ENCODE measurements around the gene TENM3. TPM values are rescaled to one million over a fixed set of nuclear protein-coding genes. Genes with fewer than 3 reads are reported as not detected.

TENM3 gene
- total and polyA plus RNA-seq, 12 donors, result 2.6 to 54.4 (median 42.8) TPM

DNA sequence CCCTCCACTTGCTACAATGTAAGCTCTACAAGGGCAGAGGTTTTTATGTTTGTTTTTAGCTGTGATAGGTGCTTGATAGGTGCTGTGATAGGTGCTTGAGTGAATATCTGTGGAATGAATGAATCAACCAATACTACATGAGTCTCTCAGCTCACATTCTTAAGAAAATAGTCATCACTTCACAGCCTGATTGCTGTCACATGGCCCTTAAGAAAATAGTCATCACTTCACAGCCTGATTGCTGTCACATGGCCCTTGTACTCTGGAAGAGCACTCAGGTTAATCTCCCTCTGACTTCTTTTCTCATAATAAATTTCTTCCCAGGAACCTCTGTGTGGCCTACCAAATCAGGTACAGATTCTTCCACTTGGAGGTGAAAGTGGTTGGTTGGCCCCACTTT is 335.2 kb downstream of the TENM3 start:
- no peaks in the 10 kb centered on the region for H3K36me3 ChIP-seq (replicated peaks in 1 of 2)
- H3K27me3 ChIP-seq, result no peaks in the 10 kb centered on the region
- H3K4me1 ChIP-seq (replicated peaks in 1 of 2), result no peaks in the 10 kb centered on the region
- H3K27ac ChIP-seq, result no peak overlapping the region
- H3K4me3 ChIP-seq, result no peak overlapping the region
- intact Hi-C loops (cut with DNase I), result no loop called here
- DNase-seq, result no peak
- TF ChIP-seq POLR2A (IDR thresholded peaks at IDR 0.05), result no peak
- TF ChIP-seq, protein P1, sequence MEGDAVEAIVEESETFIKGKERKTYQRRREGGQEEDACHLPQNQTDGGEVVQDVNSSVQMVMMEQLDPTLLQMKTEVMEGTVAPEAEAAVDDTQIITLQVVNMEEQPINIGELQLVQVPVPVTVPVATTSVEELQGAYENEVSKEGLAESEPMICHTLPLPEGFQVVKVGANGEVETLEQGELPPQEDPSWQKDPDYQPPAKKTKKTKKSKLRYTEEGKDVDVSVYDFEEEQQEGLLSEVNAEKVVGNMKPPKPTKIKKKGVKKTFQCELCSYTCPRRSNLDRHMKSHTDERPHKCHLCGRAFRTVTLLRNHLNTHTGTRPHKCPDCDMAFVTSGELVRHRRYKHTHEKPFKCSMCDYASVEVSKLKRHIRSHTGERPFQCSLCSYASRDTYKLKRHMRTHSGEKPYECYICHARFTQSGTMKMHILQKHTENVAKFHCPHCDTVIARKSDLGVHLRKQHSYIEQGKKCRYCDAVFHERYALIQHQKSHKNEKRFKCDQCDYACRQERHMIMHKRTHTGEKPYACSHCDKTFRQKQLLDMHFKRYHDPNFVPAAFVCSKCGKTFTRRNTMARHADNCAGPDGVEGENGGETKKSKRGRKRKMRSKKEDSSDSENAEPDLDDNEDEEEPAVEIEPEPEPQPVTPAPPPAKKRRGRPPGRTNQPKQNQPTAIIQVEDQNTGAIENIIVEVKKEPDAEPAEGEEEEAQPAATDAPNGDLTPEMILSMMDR (IDR thresholded peaks at IDR 0.05), result no peak
- H3K9me3 ChIP-seq (replicated peaks in 1 of 3), result no peaks in the 10 kb centered on the region

DNA sequence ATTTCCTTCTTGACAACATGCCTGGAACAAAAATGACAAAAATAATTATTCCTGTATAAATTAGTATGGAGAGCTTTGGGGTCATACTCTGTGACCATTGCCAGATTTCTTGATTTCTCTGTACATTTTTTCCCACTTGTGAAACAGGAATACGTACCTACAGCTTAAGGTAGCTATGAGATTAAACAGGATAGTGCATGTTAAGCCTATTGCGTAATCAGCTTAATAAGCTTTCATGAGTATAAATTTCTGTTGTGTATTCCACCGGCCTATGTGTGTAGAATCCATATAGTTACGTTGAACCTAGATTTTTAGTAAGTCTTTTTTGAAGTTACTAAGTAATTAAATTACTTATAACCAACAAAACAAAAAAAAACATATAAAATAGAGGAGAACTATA is 339.0 kb downstream of the TENM3 start:
- intact Hi-C loops (cut with DNase I), result no loop called here
- H3K4me1 ChIP-seq (replicated peaks in 1 of 2), result no peaks in the 10 kb centered on the region
- 83 to 95% (median 89%) methylated on average over 4 of the region's 4 CpGs for WGBS, 4 donors
- H3K27me3 ChIP-seq, result no peaks in the 10 kb centered on the region
- H3K36me3 ChIP-seq (replicated peaks in 1 of 2), result no peaks in the 10 kb centered on the region
- H3K27ac ChIP-seq, result no peak overlapping the region
- H3K9me3 ChIP-seq (replicated peaks in 1 of 3), result no peaks in the 10 kb centered on the region
- TF ChIP-seq, protein P1 (IDR thresholded peaks at IDR 0.05), result no peak
- no peak for TF ChIP-seq POLR2A (IDR thresholded peaks at IDR 0.05)
- H3K4me3 ChIP-seq, result no peak overlapping the region
- DNase-seq, result no peak

DNA sequence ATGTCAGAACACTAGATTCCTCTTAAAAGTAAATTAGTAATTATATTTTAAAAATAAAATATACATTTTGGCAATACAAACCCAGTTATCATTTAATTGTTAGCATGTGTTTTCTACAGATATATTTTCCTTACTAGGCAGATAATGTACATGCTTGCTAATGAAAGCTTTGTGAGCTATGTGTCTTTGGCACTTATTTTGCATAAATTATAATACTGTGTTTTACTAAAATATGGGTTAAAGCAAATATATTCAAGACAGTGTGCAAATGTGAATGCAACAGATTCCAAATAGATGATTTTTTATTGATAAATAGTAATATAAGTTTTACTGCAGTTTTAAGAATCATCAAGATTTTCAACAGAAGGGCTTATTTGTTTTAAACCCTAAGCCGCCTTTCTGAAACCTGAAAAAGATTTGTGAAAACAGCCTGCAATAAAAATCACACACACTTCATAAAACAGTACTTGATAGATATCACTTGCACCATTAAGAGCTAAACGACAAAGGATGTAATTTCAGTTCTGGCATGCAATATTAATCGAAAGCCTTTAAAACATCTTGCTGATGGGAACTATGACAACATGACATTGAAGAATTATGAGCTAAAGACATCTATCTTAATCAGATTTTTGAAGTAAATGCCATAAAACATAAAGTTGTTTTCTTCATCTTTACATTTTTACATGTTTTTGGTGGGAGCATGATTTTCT is 340.7 kb downstream of the TENM3 start:
- intact Hi-C loops (cut with DNase I), result no loop called here
- Histone ChIP-seq H3K4me1 (replicated peaks in 1 of 2) (no peaks in the 10 kb centered on the region), H3K27me3 (no peaks in the 10 kb centered on the region), H3K27ac (no peak overlapping the region), H3K36me3 (replicated peaks in 1 of 2) (no peaks in the 10 kb centered on the region), H3K9me3 (replicated peaks in 1 of 3) (peaks cover 0 to 3% (median 0%) of the 10 kb centered on the region in 3 donors), H3K4me3 (no peak overlapping the region)
- no peak for DNase-seq
- WGBS, 4 donors, result 76 to 85% (median 80%) methylated on average over 3 of the region's 3 CpGs
- TF ChIP-seq, protein P1 (IDR thresholded peaks at IDR 0.05), result no peak
- no peak for TF ChIP-seq POLR2A (IDR thresholded peaks at IDR 0.05)

DNA sequence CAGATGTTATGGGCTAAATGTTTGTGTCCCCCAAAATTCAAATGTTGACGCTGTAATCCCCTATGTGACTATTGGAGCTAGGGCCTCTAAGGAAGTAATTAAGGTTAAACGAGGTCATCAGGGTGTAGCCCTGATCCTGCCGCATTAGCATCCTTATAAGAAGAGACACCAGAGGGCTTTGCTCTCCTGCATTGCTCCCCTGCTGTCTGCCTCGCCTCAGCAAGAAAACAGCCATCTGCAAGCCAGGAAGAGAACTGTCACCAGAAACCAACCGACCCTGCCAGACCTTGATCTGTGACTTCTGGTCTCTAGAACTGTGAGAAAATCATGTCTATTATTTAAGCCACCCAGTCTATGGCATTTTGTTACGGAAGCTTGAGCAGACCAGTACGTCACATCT is 342.1 kb downstream of the TENM3 start:
- Histone ChIP-seq H3K4me3 (no peak overlapping the region), H3K4me1 (replicated peaks in 1 of 2) (no peaks in the 10 kb centered on the region), H3K27ac (no peak overlapping the region), H3K36me3 (replicated peaks in 1 of 2) (no peaks in the 10 kb centered on the region), H3K27me3 (no peaks in the 10 kb centered on the region), H3K9me3 (replicated peaks in 1 of 3) (peaks cover 0 to 6% (median 0%) of the 10 kb centered on the region in 3 donors)
- TF ChIP-seq, protein P1 (IDR thresholded peaks at IDR 0.05), result no peak
- TF ChIP-seq POLR2A (IDR thresholded peaks at IDR 0.05), result no peak
- DNase-seq, result no peak
- 64 to 80% (median 70%) methylated on average over 7 of the region's 7 CpGs for WGBS, 4 donors
- intact Hi-C loops (cut with DNase I), result no loop called here

All from adrenal gland (tissue), 12 donors.